ENCODE results near the gene DPAGT1.

The DPAGT1 gene

GRCh38 chr11:119057000-119057769 lies 44.5 kb downstream of the DPAGT1 start, which contains the start of gene HYOU1:
TSS of gene HYOU1 (minus strand) at chr11:119057205. CDS start at chr11:119056160, 1,045 bp downstream.
- DNase-seq: peak; percentile 98

GRCh38 chr11:119056421-119056999 lies 45.1 kb downstream of the DPAGT1 start:
- peak; percentile 46 for DNase-seq

GRCh38 chr11:119055901-119056300 lies 45.8 kb downstream of the DPAGT1 start:
- peak; percentile 22 for DNase-seq

- DNase-seq: no peak
These were observed 47.2 kb downstream of the DPAGT1 start for GRCh38 chr11:119054418-119054817.

- no peak for DNase-seq
These were observed 49.4 kb downstream of the DPAGT1 start for GRCh38 chr11:119052163-119052814.

- DNase-seq: no peak
These were observed 50.1 kb downstream of the DPAGT1 start for GRCh38 chr11:119051440-119052162.

GRCh38 chr11:119049081-119049480 lies 52.6 kb downstream of the DPAGT1 start:
- DNase-seq: no peak

GRCh38 chr11:119048644-119049043 lies 53.0 kb downstream of the DPAGT1 start:
- no peak for DNase-seq

GRCh38 chr11:119047205-119047604 lies 54.4 kb downstream of the DPAGT1 start:
- no peak for DNase-seq
